Uterus (tissue), 2 donors: ENCODE measurements around the gene KRT72.

Source experiments
- POLR2A ChIP-seq, 2 donors: fragments of 450-650 bp; IDR thresholded peaks; one replicate each; pipeline ENCODE4 v1.6.1; 2016; ENCODE audit warnings: antibody characterized with exemption in 2 of 2, mild to moderate bottlenecking in 1 of 2, moderate library complexity in 1 of 2
- TF ChIP-seq, protein P1 (sequence below), 4 experiments: fragments of 200-600 bp in 2 of 4; fragments of 450-650 bp in 2 of 4; sonication (generic) in 2 of 4; IDR thresholded peaks; one replicate each; pipeline ENCODE4 v1.5.1; 2016 to 2019; ENCODE audit warnings: antibody characterized with exemption in 4 of 4, mild to moderate bottlenecking in 2 of 4, moderate library complexity in 1 of 4

DNA sequence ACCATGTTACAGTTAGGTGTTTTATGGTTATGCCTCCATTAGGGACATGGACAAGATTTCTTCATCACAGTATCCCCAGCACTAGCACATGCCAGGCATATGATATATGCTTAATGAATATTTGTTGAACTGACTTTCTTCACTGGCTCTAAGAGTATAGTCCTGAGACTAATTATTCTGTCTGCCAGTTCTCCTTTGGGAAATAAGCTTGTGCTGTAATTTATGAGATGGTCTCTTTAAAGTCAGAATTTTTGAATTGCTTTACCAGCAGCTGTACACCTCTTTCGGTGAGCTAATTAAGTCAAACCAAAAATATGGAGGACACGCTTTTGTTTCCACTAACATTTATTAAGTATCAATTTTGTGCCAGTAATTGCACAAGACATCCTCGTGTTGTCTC lies 4.8 kb upstream of the KRT72 start:
- TF ChIP-seq, protein P1, sequence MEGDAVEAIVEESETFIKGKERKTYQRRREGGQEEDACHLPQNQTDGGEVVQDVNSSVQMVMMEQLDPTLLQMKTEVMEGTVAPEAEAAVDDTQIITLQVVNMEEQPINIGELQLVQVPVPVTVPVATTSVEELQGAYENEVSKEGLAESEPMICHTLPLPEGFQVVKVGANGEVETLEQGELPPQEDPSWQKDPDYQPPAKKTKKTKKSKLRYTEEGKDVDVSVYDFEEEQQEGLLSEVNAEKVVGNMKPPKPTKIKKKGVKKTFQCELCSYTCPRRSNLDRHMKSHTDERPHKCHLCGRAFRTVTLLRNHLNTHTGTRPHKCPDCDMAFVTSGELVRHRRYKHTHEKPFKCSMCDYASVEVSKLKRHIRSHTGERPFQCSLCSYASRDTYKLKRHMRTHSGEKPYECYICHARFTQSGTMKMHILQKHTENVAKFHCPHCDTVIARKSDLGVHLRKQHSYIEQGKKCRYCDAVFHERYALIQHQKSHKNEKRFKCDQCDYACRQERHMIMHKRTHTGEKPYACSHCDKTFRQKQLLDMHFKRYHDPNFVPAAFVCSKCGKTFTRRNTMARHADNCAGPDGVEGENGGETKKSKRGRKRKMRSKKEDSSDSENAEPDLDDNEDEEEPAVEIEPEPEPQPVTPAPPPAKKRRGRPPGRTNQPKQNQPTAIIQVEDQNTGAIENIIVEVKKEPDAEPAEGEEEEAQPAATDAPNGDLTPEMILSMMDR (IDR thresholded peaks at IDR 0.05), result no peak
- no peak for TF ChIP-seq POLR2A (IDR thresholded peaks at IDR 0.05)
